Upper lobe of left lung (tissue), 4 donors: Measurements from ENCODE around the gene TRAF3.

Source experiments
- CTCF ChIP-seq, 6 experiments: fragments of 450-650 bp in 4 of 6; fragments of 200-600 bp in 2 of 6; sonication (generic) in 2 of 6; IDR thresholded peaks; one replicate each; pipeline ENCODE4 v1.5.1; 2016 to 2019; ENCODE audit warnings: antibody characterized with exemption in 6 of 6
- EP300 ChIP-seq, 4 donors: sonication (generic); formaldehyde crosslinking; IDR thresholded peaks; one replicate each; pipeline ENCODE4 v1.5.1; 2017; ENCODE audit warnings: antibody characterized with exemption in 4 of 4, control low read depth in 2 of 4
- POLR2AphosphoS5 ChIP-seq, 2 donors: sonication (generic); formaldehyde crosslinking; IDR thresholded peaks; one replicate each; pipeline ENCODE4 v1.5.1; 2017; ENCODE audit warnings: antibody characterized with exemption in 2 of 2

- TF ChIP-seq CTCF (IDR thresholded peaks at IDR 0.05) (no peak), EP300 (IDR thresholded peaks at IDR 0.05) (no peak), POLR2AphosphoS5 (IDR thresholded peaks at IDR 0.05) (no peak)
Measured at GRCh38 chr14:102926104-102926503, 148.9 kb downstream of the TRAF3 start.
